HG02884 (cell line): Measurements from ENCODE around the gene SPRYD7.
"Not testable (repeated sequence)": the region's sequence is repeated elsewhere in the genome, so short reads cannot be mapped to it uniquely, and the experiment has no call there.

Source experiments
- ATAC-seq: cut with Tn5 transposase; IDR thresholded peaks from one replicate; pipeline ENCODE4 v1.9.1; 2021; ENCODE audit warnings: mild to moderate bottlenecking, moderate library complexity; ENCODE audit not compliant: unreplicated experiment

Gene SPRYD7, protein sequence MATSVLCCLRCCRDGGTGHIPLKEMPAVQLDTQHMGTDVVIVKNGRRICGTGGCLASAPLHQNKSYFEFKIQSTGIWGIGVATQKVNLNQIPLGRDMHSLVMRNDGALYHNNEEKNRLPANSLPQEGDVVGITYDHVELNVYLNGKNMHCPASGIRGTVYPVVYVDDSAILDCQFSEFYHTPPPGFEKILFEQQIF

DNA sequence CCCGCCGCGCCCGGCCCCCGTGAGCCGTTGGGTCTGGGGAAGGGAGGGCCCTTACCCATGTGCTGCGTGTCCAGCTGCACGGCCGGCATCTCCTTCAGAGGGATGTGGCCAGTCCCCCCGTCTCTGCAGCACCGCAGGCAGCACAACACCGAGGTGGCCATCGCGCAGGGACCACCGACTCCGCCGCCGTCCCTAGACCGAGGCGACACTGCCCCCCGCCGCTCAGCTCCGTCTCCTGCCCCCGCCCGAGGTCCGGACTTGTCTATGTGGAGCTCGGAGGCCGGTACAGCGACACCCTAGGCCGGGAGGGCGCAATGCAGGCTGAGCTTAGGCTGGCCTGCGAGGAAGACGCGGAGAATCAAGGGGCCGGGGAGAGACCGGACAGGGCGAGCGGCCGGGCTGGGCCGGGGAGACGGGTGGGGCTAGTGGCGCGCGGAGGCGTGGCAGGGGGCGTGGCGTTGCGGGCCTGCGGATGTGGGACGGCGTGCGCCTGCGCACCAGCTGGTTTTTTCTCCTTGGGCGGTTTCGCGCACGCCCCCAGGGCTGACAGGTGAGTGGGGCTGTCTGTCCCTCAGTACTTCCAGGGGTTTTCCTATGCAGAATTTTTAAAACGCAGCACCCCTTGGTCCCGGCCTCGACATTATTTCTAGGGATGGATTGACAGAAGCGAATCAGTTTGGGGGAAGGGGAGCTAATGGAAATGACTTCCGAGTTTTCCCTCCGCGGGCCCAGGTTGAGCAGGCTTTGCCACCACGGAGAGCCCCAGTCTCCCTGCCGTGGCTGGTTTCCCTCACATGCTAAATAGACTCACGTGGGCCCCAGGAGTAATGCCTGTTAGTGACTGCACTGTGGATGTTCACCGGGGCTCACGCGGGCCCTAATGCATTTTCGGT is at the start of gene SPRYD7:
SPRYD7 (minus strand) TSS at position 266 of the 893 bp plus-strand sequence; CDS start at position 161, 105 bp downstream.
- ATAC-seq = peak; percentile 97

DNA sequence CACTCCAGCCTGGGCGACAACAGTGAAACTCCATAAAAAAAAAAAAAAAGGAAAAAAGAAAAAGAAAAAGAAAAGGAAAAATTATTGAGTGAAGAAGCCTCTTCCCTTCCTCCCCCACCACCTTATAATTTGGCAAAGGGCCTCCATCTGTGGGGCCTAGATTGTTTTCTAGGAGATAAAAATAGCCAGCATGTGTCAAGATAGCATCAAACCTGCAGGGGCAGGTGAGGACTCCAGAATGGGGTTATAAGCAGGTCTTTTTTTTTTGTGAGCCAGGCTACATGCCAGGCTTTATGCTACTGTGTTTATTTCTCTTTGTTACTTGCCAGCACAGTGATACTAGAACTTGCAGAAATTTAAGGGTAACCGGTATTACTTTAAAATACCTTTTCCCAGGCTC is 49.0 kb upstream of the SPRYD7 start:
- ATAC-seq = no peak

DNA sequence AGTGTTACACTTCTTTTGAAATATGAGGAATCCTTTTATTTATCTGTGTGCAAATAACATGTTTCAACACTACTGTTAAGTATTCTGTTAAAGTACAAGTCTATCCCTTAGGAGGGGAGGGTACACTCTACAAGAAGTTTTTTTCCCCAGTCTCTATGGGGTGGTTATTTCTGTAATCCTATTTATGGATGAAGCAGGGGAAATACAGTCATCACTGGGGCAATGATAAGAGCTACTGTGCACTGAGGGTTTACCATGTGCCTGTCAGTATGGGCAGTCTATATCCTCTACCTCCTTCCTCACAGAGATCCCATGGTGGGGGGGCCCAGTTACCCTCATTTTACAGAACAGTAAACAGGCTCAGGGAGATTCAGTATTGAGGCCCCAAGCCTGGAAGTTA is 44.1 kb upstream of the SPRYD7 start:
- no peak for ATAC-seq

DNA sequence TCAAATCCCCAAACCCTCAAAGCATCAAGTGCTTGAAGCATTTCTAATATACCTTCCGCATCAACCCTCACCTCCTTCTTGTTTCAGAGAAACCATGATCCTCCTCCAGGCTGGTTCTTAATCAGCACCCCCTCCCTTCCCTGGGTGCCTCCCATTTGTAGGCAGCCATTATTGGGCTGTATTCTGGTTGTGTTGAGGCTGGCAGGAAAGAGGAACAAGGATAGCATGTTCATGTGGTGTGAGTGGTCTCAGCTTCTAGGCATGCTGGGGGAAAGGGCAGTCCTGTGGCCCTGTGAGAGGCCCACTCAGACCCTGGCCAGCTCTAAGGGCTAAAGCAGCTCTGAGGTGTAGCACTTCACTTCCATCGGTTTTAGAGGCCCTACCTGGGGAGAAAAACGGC is 41.9 kb upstream of the SPRYD7 start:
- no peak for ATAC-seq

DNA sequence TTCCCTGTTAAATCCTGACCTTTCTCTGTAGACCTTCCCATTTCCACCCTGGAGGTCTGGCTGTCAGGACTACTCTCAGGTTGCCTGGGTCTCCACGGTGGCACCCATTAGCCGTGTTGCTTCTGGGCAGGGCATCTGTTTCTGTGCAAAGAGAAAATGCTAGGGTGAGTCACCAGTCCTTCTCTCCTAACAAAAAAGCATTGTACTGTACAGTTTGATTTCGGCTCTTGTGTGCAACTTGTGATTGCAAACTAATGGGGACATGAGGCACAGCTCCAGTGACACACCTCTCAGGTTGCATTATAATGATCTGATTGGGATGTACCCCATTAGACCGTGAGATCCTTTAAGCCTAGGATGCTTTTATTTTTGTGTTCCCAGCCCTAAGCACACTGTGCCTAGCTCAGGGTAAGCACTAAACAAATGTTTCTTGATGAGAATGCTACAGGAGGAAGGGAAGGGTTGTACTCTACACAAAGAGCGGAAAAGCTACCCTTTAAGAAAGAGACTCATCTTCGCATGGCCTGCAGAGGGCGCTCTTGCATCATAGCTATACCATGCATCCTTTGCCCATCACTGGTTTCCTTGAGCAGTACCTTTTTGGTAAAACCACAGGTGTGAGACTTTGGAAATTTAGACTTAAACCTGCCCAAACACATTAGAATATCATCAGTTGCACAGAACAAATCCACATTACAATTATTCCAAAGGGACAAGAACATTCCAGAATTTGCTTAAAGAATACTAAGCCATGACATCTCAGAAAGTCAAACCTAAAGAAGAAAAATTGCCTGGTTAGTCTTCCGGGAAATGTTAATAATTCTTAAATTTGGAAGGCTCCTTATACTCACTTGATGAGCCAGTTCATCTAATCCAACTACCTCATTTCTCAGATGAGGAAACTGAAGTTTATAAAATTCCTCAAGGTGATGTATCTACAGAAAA is 40.4 kb upstream of the SPRYD7 start:
- peak; percentile 62 for ATAC-seq

DNA sequence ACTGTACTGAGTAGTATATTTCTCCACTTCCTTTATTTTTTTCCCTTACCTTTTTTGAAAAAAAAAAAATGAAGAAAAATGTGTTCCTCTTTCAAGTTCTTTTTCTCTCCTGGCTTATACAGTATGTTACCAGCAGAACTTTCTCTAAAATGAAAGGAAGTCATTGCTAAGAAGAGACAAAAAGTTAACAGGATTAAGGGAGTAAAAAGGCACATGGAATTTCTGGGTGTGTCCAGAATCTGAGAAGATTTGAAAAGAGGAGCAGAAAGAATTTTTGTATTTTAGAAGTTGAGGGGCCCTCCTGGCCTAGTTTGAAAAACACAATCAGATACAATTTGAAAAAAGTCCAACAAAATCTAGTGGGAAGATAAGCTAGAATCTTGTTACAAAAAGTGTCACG is 39.7 kb upstream of the SPRYD7 start:
- ATAC-seq = no peak

DNA sequence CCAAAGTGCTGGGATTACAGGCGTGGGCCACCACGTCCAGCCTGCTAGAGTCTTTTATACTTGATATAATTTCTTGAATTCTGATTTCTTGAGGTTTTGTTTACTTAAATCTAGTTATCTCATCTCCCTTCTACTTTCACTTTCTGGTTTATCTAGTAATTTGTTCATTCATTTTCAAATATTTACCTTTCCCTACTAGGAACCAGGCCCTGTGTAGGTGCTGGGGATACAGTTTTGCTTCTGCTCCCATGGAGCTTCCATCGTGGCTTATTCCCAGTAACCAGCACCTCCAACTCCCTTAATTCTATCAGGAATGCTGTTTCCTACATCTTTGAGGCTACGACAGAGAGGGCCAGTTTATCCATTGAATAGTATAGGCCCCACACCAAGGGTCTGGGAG is 36.6 kb upstream of the SPRYD7 start:
- no peak for ATAC-seq

DNA sequence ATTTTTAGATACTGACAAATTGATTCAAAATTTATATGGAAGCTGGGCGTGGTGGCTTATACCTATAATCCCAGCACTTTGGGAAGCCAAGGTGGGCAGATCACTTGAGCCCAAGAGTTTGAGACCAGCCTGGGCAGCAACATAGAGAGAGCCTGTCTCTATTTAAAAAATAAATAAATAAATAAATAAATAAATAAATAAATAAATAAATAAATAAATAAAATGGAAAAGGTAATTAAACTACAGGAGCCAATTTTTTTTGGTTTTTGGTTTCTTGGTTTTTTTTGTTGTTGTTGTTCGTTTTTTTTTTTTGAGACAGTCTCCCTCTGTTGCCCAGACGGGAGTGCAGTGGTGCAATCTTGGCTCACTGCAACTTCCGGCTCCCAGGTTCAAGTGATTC is 31.3 kb upstream of the SPRYD7 start:
- ATAC-seq = no peak

DNA sequence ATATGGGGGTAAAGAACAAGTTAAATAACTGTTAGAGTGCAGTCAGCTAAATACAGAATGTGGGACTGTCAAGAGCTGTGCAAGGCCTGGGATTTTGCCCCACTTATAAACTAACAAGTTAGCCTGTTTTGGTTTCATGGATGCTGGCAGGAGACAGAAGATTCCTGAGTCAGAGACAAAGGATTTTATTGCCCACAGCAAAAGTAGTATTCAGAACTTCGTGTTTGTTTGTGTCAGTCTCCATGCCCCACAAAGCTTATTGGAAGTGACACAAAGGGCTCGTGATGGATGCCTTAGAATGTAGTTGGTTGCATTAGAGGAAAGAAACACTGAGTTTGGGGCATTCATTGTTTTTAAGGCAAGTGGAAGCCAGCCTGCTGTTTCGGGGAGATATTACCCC is 22.2 kb upstream of the SPRYD7 start:
- ATAC-seq = no peak

DNA sequence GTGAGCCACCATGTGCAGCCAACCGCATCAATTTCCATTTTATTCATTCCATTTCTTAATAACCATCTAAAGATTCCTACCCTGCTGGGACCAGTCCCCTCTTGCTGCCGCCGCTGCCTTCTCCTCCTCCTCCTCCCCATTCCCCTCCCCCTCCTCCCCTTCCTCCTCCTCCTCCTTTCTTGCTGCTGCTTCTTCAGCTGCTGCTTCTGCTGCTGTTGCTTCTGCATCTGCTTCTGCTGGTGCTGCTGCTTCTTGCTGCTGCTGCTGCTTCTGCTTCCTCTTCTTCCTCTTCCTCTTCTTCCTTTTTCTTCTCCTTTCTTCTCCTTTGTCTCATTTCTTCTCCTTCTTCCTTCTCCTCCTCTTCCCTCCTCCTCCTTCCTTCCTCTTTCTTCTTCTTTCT is 20.0 kb upstream of the SPRYD7 start:
- ATAC-seq = no peak

DNA sequence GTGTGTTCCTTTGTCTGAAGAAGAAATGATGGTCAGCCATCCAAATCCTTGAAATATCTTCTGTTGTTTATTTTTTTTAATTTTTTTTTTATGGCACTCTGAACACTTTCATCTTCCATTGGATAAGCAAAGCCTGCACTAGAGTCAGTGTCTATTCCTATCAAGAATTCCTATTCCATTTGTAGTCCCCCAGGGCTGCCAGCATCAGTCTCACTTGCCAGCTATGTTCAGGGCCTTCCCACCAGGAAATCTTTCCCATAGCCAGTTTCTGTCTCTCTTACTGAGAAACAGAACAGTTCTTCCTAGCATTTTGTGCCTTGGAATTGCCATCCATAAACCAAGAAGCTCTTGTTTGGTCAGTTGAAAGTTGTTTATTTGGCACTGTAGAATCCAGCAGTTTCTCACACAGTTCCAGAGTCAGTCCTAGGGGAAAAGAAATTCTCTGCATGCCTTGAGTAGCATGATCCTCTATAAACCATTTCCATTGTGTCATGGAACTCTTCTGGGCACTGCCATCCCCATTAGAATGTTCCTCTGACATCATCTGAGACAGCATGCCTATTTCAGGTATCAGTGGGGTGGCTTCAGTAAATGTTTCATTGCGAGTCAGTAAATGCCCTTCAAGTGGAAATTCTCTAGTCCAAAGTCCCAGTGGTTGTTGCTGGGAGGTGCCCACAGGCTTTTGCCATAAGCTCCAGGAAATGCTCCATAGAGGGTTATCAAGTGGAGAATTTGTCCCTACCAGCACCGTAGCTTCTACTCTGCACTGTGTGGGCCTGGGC is 18.7 kb upstream of the SPRYD7 start:
- no peak for ATAC-seq

DNA sequence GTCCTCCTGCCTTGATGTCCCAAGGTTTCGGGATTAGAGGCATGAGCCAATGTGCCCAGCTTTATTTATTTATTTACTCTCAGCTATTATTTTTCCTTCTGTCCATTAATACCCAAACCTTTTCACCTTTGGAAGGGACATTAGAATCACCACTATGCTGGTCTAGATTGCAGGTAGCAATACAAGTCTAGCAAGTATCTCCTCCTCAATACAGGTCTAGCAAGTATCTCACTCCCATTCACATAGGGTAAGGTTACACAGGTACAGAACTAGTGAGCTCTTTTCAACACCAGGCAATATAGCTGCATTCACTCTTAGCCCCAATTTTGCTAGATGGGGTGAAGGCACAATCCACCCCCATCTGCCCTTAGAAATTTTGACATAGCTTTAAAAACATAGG is 17.4 kb upstream of the SPRYD7 start:
- ATAC-seq = no peak

DNA sequence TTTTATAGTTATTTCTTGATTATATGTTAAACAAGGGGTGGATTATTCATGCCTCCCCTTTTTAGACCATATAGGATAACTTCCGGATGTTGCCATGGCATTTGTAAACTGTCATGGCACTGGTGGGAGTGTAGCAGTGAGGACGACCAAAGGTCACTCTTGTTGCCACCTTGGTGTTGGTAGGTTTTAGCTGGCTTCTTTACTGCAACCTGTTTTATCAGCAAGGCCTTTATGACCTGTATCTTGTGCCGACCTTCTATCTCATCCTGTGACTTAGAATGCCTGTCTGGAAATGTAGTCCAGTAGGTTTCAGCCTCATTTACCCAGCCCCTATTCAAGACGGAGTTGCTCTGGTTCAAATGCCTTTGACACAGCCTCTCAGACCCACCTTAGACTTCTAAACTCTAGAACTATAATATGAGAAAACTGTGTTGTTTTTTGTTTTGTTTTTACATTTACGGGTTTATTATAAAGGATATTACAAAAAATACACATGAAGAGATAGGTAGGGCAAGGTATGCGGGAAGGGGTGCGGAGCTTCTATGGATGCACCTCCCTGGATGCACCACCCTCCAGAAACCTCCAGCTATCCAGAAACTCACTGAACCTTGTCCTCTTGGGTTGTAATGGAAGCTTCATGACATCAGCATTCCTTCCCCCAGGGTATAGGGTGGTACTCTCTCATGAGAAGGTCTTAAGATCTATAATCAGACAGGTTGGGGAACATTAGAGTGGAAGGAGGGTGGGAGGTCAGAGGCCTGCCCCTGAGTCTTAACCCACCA is 15.8 kb upstream of the SPRYD7 start:
- ATAC-seq = no peak

DNA sequence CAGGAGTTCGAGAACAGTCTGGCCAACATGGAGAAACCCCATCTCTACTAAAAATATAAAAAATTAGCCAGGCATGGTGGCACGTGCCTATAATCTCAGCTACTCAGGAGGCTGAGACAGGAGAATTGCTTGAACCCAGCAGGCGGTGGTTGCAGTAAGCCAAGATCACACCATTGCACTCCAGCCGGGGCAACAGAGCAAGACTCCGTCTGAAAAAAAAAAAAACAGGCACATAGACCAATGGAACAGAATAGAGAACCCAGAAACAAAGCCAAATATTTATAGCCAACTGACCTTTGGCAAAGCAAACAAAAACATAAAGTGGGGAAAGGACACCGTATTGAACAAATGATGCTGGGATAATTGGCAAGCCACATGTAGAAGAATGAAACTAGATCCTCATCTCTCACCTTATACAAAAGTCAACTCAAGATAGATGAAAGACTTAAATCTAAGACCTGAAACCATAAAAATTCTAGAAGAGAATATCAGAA is 12.7 kb upstream of the SPRYD7 start:
- not testable (repeated sequence) for ATAC-seq

DNA sequence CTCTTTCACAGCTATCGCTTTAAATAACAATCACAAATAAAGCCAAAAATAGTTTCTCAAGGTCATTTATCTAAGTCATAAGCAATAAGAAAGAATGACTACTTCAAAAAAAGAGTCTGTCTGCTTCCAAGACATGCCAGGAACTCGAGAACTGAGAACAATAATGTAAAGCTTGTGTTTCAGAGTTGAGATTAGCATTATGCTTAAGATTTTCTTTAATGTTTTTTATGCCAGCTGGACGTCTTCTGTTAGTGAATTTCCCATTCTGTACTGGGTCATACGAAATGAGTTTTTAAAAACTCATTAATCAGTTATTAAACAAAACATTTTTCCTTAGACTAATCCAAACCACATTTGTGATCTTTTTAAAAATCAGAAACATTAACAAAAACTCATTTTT is 3.2 kb upstream of the SPRYD7 start:
- no peak for ATAC-seq

DNA sequence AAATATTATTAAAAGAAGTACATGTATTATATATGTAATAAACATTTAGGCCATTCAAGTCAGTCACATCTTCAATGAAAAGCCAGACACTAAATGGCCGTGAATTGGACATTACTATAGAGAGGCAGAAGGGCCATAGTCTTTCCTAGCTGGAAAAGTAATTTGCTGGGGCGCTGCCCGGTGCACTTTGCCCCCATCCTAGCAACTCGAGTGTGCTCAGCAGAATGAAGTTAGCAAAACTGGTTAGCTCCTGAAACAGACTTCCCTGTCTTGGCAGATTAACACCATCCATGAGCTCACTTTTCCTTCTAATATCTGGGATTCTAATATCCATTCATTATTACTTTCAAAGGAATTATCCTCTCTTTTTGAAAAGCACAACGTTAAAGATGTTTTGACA is 2.8 kb upstream of the SPRYD7 start:
- ATAC-seq = no peak

DNA sequence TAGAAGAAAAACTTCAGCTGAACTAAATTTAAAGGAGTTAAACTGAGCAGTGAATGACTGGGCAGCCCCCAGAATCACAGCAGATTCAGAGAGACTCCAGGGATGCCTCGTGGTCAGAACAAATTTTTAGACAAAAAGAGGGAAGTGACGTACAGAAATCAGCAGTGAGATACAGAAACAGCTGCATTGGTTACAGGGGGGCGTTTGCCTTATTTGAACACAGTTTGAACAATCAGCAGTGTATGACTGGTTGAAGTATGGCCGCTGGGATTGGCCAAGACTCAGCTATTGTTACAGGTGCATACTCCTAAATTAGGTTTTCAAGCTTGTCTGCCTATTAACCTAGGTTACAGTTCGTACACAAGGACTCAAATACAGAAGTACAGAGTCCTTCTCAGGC is 2.2 kb upstream of the SPRYD7 start:
- ATAC-seq = no peak

DNA sequence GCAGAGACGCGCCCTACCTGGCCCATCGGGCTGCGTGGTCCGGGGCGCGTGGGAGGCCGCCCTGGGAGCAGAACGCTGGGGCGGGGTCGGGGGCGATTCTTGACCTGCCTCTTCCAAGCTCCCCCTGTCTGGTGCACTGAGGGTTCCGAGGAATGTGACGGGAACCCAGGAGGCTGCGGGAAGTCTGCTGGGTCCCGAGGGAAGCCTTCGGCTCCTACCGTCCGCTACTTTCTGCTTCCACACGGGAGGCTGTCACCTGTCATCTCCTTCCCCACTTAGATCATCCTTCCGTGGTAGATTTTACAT is 781 bp upstream of the SPRYD7 start:
- ATAC-seq = no peak

DNA sequence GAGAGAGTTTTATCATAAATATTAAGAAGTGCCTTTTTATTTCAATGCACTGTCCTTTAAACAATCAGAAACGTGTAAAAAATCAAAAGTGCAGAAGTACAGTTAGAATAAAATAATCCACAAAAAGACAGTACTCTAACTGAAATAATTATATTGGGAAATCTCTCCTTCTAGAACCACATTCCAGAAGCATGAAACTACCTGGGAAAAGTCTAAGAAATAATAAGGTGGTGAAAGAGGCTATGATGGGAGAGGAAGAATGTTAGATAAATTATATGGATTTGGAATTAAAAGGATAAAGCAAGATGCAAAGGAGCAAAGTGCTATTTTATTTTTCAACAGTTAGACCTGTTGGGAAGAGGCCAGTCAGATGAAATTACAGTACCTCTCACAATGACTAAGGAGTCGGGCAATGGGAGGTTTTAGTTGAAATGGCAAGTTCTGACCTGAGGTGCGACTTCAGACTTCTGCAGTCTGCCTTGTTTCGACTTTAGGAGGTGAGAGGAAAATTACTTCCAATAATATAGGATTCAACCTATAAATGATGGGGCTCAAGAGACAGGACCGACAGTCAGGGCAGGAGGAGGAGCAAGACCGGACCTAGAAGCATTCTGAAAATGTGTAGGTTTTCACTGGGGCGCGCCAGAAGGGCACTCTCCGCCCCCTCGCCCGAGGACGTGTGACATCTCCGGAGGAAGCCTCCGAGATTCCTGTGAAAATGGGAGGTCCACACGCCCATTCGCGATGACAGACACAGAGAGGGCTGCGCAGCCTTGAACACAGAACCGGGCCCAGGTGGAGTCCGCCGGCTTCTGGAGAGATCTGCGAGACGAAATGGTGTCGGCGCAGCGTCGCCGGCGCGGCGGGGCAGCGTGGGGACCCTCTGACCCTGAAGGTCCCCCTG is 717 bp downstream of the SPRYD7 start:
- peak; percentile 25 for ATAC-seq
